Breast epithelium (tissue), 4 donors: ENCODE results near the gene PELI3. TPM values are rescaled to one million over a fixed set of nuclear protein-coding genes. Genes with fewer than 3 reads are reported as not detected.
A peak's percentile ranks its signal among the peaks of the same experiment; 100 is the strongest.

ENCODE experiments used
- DNase-seq, 2 donors: peaks; one replicate each; pipeline ENCODE4 v3.0.0-alpha.2; 2019; ENCODE audit warnings: low spot score in 2 of 2
- H3K27ac ChIP-seq, 2 donors: fragments of 200-600 bp; sonication (generic) in 1 of 2; one replicate each; pipeline ENCODE4 v1.5.1; 2016 to 2019; ENCODE audit warnings: mild to moderate bottlenecking in 1 of 2
- H3K27me3 ChIP-seq, 2 donors: fragments of 200-600 bp; sonication (generic) in 1 of 2; one replicate each; pipeline versions ENCODE4 v1.5.1 to v1.6.0; 2017 to 2019; ENCODE audit warnings: control low read depth in 1 of 2, mild to moderate bottlenecking in 1 of 2
- H3K36me3 ChIP-seq: fragments of 200-600 bp; one replicate; pipeline ENCODE4 v1.5.1; 2019
- H3K4me1 ChIP-seq, 2 donors: fragments of 200-600 bp; sonication (generic); one replicate each; pipeline ENCODE4 v1.5.1; 2016 to 2019; ENCODE audit warnings: control low read depth in 1 of 2
- H3K4me3 ChIP-seq, 3 donors: fragments of 200-600 bp; sonication (generic); 1 replicate in 2 of 3; 2 replicates in 1 of 3; pipeline ENCODE4 v1.5.1; 2016 to 2019; ENCODE audit warnings: mild to moderate bottlenecking in 3 of 3, moderate library complexity in 2 of 3
- H3K9me3 ChIP-seq, 2 donors: fragments of 200-600 bp; sonication (generic) in 1 of 2; one replicate each; pipeline ENCODE4 v1.5.1; 2016 to 2019; ENCODE audit warnings: control low read depth in 1 of 2
- POLR2A ChIP-seq: fragments of 450-650 bp; IDR thresholded peaks from one replicate; pipeline ENCODE4 v1.6.1; 2016; ENCODE audit warnings: antibody characterized with exemption, mild to moderate bottlenecking, moderate library complexity
- POLR2AphosphoS5 ChIP-seq, 3 donors: sonication (generic); formaldehyde crosslinking; IDR thresholded peaks; one replicate each; pipeline ENCODE4 v1.6.1; 2017; ENCODE audit warnings: antibody characterized with exemption in 3 of 3
- intact Hi-C: fragments of 100-400 bp; cut with DNase I; formaldehyde crosslinking; loops from one replicate; pipeline ENCODE4 v1.15.1; 2023; ENCODE audit warnings: low total_unique reads
- total RNA-seq, 3 donors: library from RNA; depleted of rRNA; stranded (reverse); fragments of >200 nt; gene quantifications; one replicate each; pipeline ENCODE4 v1.1.0, GENCODE V29; 2016
- TF ChIP-seq, protein P1 (sequence below), 3 donors: fragments of 450-650 bp; IDR thresholded peaks; one replicate each; pipeline ENCODE4 v1.5.1; 2016 to 2017; ENCODE audit warnings: antibody characterized with exemption in 3 of 3, mild to moderate bottlenecking in 3 of 3, moderate library complexity in 3 of 3

Gene PELI3
- total RNA-seq: 10 to 100 TPM; 16.0 to 20.0 (median 18.6) TPM

- peak; percentile 85 to 95 for DNase-seq
- intact Hi-C loops: no loop called here
- peak; percentile 10 for TF ChIP-seq POLR2A
- no peak for TF ChIP-seq POLR2AphosphoS5 (IDR thresholded peaks at IDR 0.05)
- TF ChIP-seq, protein P1, sequence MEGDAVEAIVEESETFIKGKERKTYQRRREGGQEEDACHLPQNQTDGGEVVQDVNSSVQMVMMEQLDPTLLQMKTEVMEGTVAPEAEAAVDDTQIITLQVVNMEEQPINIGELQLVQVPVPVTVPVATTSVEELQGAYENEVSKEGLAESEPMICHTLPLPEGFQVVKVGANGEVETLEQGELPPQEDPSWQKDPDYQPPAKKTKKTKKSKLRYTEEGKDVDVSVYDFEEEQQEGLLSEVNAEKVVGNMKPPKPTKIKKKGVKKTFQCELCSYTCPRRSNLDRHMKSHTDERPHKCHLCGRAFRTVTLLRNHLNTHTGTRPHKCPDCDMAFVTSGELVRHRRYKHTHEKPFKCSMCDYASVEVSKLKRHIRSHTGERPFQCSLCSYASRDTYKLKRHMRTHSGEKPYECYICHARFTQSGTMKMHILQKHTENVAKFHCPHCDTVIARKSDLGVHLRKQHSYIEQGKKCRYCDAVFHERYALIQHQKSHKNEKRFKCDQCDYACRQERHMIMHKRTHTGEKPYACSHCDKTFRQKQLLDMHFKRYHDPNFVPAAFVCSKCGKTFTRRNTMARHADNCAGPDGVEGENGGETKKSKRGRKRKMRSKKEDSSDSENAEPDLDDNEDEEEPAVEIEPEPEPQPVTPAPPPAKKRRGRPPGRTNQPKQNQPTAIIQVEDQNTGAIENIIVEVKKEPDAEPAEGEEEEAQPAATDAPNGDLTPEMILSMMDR (IDR thresholded peaks at IDR 0.05): no peak
- Histone ChIP-seq H3K27me3 (no peaks in the 10 kb centered on the region), H3K27ac (peak within 1 kb of the TSS; percentile 76 to 93), H3K9me3 (no peaks in the 10 kb centered on the region), H3K36me3 (no peaks in the 10 kb centered on the region), H3K4me1 (peaks cover 0 to 4% of the 10 kb centered on the region in 2 donors), H3K4me3 (peak within 1 kb of the TSS; percentile 52 to 95 (median 81))
Measured at GRCh38 chr11:66466225-66467033, at the start of gene PELI3. Gene PELI3, plus strand, starts transcription at chr11:66466905. Its CDS starts 1,224 bp downstream, at chr11:66468129.

DNA sequence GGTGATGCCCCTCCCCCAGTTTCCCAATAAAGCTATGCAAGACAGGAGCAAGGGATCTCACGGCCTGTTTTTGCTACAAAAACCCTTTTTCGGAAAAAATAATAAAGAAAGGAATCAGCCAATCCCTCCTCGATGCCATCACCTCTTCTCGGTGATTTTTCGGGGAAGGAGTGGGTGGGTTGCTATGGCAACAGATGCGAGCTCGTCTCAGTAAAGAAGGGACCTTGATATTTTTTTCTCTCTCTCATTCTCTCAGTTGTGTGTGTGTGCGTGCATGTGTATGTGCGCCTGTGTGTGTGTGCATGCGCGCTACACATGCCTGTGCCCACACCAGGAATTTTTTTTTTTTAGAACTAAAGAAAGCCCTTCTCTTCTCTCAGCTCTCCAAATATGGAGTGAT lies 49.7 kb upstream of the PELI3 start:
- Histone ChIP-seq H3K4me1 (no peaks in the 10 kb centered on the region), H3K27me3 (peaks cover 7 to 23% of the 10 kb centered on the region in 2 donors), H3K9me3 (no peaks in the 10 kb centered on the region), H3K36me3 (no peaks in the 10 kb centered on the region), H3K4me3 (no peak overlapping the region), H3K27ac (no peak overlapping the region)
- intact Hi-C loops: no loop called here
- DNase-seq: no peak
- TF ChIP-seq POLR2AphosphoS5 (IDR thresholded peaks at IDR 0.05) (no peak), POLR2A (no peak)
- TF ChIP-seq, protein P1 (IDR thresholded peaks at IDR 0.05): no peak

- intact Hi-C loops: no loop called here
- Histone ChIP-seq H3K4me1 (no peaks in the 10 kb centered on the region), H3K27ac (no peak overlapping the region), H3K27me3 (peaks cover 7 to 23% of the 10 kb centered on the region in 2 donors), H3K36me3 (no peaks in the 10 kb centered on the region), H3K4me3 (no peak overlapping the region), H3K9me3 (no peaks in the 10 kb centered on the region)
- TF ChIP-seq POLR2AphosphoS5 (IDR thresholded peaks at IDR 0.05) (no peak), POLR2A (no peak)
- TF ChIP-seq, protein P1 (IDR thresholded peaks at IDR 0.05): no peak
- peak in 1 of 2 donors; percentile 60 for DNase-seq
Measured at GRCh38 chr11:66418168-66418985, 48.3 kb upstream of the PELI3 start.

DNA sequence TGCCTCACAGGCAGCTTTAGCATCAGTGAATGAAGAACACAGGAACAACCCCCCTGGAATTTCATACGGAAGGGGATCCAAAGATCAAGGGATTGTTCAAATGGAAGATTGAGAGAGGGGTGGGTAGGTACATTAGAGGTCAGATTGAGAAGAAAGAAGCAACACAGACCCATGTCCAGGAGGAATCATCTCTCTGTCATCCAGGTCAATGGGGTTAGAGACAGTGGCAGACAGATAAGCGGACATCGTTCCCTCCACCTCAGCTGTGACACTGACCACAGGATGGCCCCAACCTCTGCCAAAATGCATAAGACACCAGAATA lies 47.8 kb upstream of the PELI3 start:
- Histone ChIP-seq H3K9me3 (no peaks in the 10 kb centered on the region), H3K4me1 (no peaks in the 10 kb centered on the region), H3K27me3 (peaks cover 7 to 23% of the 10 kb centered on the region in 2 donors), H3K4me3 (no peak overlapping the region), H3K27ac (no peak overlapping the region), H3K36me3 (no peaks in the 10 kb centered on the region)
- TF ChIP-seq, protein P1 (IDR thresholded peaks at IDR 0.05): no peak
- TF ChIP-seq POLR2AphosphoS5 (IDR thresholded peaks at IDR 0.05) (no peak), POLR2A (no peak)
- DNase-seq: no peak
- intact Hi-C loops: no loop called here

DNA sequence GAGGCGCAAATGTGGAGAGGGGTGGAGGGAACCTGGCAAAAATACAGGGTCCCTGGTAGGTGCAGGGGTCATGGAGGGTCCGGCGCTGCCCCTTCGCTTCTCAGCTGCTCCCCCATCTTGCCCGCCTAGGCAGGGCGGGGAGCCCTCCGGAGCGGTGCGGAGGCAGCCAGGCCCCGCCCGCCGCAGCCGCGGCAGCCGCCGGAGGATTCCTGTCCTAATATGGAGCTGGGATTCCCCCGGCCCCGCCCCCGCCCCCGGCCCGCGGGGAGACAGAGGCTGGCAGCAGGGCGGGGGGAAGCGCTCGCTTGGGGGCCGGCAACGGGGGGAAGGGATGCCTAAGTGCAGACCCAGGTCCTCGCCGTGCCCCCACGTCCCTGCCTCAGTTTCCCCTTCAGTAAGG lies 46.9 kb upstream of the PELI3 start:
- H3K27me3 ChIP-seq: peaks cover 7 to 19% of the 10 kb centered on the region in 2 donors
- intact Hi-C loops: no loop called here
- TF ChIP-seq, protein P1 (IDR thresholded peaks at IDR 0.05): no peak
- TF ChIP-seq POLR2AphosphoS5 (IDR thresholded peaks at IDR 0.05): no peak
- no peak for TF ChIP-seq POLR2A
- no peak for DNase-seq
- H3K9me3 ChIP-seq: no peaks in the 10 kb centered on the region
- H3K27ac ChIP-seq: no peak overlapping the region
- no peaks in the 10 kb centered on the region for H3K4me1 ChIP-seq
- no peak overlapping the region for H3K4me3 ChIP-seq
- no peaks in the 10 kb centered on the region for H3K36me3 ChIP-seq
